PFSK-1 (cell line): ENCODE measurements around the gene EARS2.

Source experiments
- FOXP2 ChIP-seq: optimal IDR thresholded peaks from 2 replicates; pipeline ENCODE3; 2011; ENCODE audit warnings: borderline replicate concordance, control low read depth, inconsistent platforms; ENCODE audit not compliant: insufficient read depth; ENCODE audit errors: extremely low read length, extremely low read depth
- POLR2AphosphoS5 ChIP-seq: IDR thresholded peaks from 2 replicates; pipeline ENCODE4 v1.6.1; 2012; ENCODE audit warnings: low read depth, mild to moderate bottlenecking, control low read depth, low read length, moderate library complexity
- SIN3A ChIP-seq: IDR thresholded peaks from 2 replicates; pipeline ENCODE4 v1.6.1; 2012; ENCODE audit warnings: mild to moderate bottlenecking, low read length, moderate library complexity, borderline replicate concordance; ENCODE audit not compliant: insufficient read depth
- TAF1 ChIP-seq: IDR thresholded peaks from 2 replicates; pipeline ENCODE4 v1.6.1; 2012; ENCODE audit warnings: low read length, control low read depth, borderline replicate concordance; ENCODE audit not compliant: insufficient read depth
- TF ChIP-seq, protein P1 (sequence below), 2 experiments: IDR thresholded peaks; 2 replicates each; pipeline versions ENCODE4 v1.6.1 to v1.8.0; 2011 to 2012; ENCODE audit warnings: low read depth in 2 of 2, low read length in 2 of 2, control low read depth in 1 of 2, inconsistent platforms in 1 of 2, mild to moderate bottlenecking in 1 of 2, moderate library complexity in 1 of 2; ENCODE audit not compliant: insufficient read depth in 1 of 2

GRCh38 chr16:23564575-23565363 lies 7.6 kb upstream of the EARS2 start:
- TF ChIP-seq SIN3A: no peak
- TF ChIP-seq POLR2AphosphoS5: no peak
- TF ChIP-seq, protein P1, sequence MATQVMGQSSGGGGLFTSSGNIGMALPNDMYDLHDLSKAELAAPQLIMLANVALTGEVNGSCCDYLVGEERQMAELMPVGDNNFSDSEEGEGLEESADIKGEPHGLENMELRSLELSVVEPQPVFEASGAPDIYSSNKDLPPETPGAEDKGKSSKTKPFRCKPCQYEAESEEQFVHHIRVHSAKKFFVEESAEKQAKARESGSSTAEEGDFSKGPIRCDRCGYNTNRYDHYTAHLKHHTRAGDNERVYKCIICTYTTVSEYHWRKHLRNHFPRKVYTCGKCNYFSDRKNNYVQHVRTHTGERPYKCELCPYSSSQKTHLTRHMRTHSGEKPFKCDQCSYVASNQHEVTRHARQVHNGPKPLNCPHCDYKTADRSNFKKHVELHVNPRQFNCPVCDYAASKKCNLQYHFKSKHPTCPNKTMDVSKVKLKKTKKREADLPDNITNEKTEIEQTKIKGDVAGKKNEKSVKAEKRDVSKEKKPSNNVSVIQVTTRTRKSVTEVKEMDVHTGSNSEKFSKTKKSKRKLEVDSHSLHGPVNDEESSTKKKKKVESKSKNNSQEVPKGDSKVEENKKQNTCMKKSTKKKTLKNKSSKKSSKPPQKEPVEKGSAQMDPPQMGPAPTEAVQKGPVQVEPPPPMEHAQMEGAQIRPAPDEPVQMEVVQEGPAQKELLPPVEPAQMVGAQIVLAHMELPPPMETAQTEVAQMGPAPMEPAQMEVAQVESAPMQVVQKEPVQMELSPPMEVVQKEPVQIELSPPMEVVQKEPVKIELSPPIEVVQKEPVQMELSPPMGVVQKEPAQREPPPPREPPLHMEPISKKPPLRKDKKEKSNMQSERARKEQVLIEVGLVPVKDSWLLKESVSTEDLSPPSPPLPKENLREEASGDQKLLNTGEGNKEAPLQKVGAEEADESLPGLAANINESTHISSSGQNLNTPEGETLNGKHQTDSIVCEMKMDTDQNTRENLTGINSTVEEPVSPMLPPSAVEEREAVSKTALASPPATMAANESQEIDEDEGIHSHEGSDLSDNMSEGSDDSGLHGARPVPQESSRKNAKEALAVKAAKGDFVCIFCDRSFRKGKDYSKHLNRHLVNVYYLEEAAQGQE (IDR thresholded peaks at IDR 0.05; ENCODE audit: insufficient read depth in 1 of 2, low read depth in 2 of 2, low read length in 2 of 2): no peak
- TF ChIP-seq TAF1: no peak
- no peak for TF ChIP-seq FOXP2
